ENCODE data around the gene ATN1.

ATN1 gene

GRCh38 chr12:6957741-6958608, 30.2 kb downstream of the ATN1 start:
- no peak for DNase-seq (ENCODE audit: low spot score)

GRCh38 chr12:6958609-6959057, 30.9 kb downstream of the ATN1 start:
- DNase-seq (ENCODE audit: low spot score): no peak

GRCh38 chr12:6959058-6959804, 31.5 kb downstream of the ATN1 start:
- no peak for DNase-seq (ENCODE audit: low spot score)

GRCh38 chr12:6959805-6960592, 32.2 kb downstream of the ATN1 start:
- no peak for DNase-seq (ENCODE audit: low spot score)

- DNase-seq (ENCODE audit: low spot score): no peak
Measured at GRCh38 chr12:6960593-6961277, 33.0 kb downstream of the ATN1 start.

- peak; percentile 78 for DNase-seq (ENCODE audit: low spot score)
Measured at GRCh38 chr12:6961278-6961694, 33.5 kb downstream of the ATN1 start.

GRCh38 chr12:6961695-6962284, 34.0 kb downstream of the ATN1 start:
- DNase-seq (ENCODE audit: low spot score): peak; percentile 82

GRCh38 chr12:6962285-6963015, 34.7 kb downstream of the ATN1 start:
- DNase-seq (ENCODE audit: low spot score): no peak

GRCh38 chr12:6963016-6963731, 35.4 kb downstream of the ATN1 start:
- DNase-seq (ENCODE audit: low spot score): no peak

GRCh38 chr12:6963791-6964413, 36.1 kb downstream of the ATN1 start:
- no peak for DNase-seq (ENCODE audit: low spot score)

- no peak for DNase-seq (ENCODE audit: low spot score)
Measured at GRCh38 chr12:6964605-6965025, 36.9 kb downstream of the ATN1 start.

- peak; percentile 90 for DNase-seq (ENCODE audit: low spot score)
Measured at GRCh38 chr12:6965026-6965661, 37.4 kb downstream of the ATN1 start.

- no peak for DNase-seq (ENCODE audit: low spot score)
Measured at GRCh38 chr12:6965714-6966113, 38.0 kb downstream of the ATN1 start.

GRCh38 chr12:6966351-6966750, 38.6 kb downstream of the ATN1 start:
- DNase-seq (ENCODE audit: low spot score): no peak

GRCh38 chr12:6967651-6968100, 39.9 kb downstream of the ATN1 start:
- DNase-seq (ENCODE audit: low spot score): no peak

GRCh38 chr12:6968426-6968825, 40.7 kb downstream of the ATN1 start:
- no peak for DNase-seq (ENCODE audit: low spot score)

GRCh38 chr12:6970096-6970527, 42.4 kb downstream of the ATN1 start:
- no peak for DNase-seq (ENCODE audit: low spot score)

GRCh38 chr12:6974180-6974579, 46.4 kb downstream of the ATN1 start:
- no peak for DNase-seq (ENCODE audit: low spot score)
